ENCODE results near the gene ANAPC1.
"Not testable (repeated sequence)": the region's sequence is repeated elsewhere in the genome, so short reads cannot be mapped to it uniquely, and the experiment has no call there.

Gene ANAPC1

GRCh38 chr2:111747410-111748115 is 136.4 kb downstream of the ANAPC1 start:
- not testable (repeated sequence) for FAIRE-seq; DNase-seq (ENCODE audit: low spot score)

GRCh38 chr2:111744751-111745150 is 139.2 kb downstream of the ANAPC1 start:
- DNase-seq (ENCODE audit: low spot score); FAIRE-seq: not testable (repeated sequence)

GRCh38 chr2:111741517-111741916 is 142.5 kb downstream of the ANAPC1 start:
- FAIRE-seq; DNase-seq (ENCODE audit: low spot score): not testable (repeated sequence)

- FAIRE-seq = peak; percentile 50
Measured at GRCh38 chr2:111735838-111736721, 147.9 kb downstream of the ANAPC1 start.

GRCh38 chr2:111735420-111735819 is 148.6 kb downstream of the ANAPC1 start:
- FAIRE-seq; DNase-seq (ENCODE audit: low spot score): not testable (repeated sequence)

More at GRCh38 chr2:111735838-111736721, 147.9 kb downstream of the ANAPC1 start:
- not testable (repeated sequence) for DNase-seq (ENCODE audit: low spot score)

- not testable (repeated sequence) for DNase-seq (ENCODE audit: low spot score); FAIRE-seq
Measured at GRCh38 chr2:111729812-111730458, 154.1 kb downstream of the ANAPC1 start.

GRCh38 chr2:111727611-111728110 is 156.3 kb downstream of the ANAPC1 start:
- DNase-seq (ENCODE audit: low spot score) (peak; percentile 49), FAIRE-seq (peak; percentile 82)

GRCh38 chr2:111725742-111726141 is 158.3 kb downstream of the ANAPC1 start:
- FAIRE-seq; DNase-seq (ENCODE audit: low spot score): not testable (repeated sequence)

- not testable (repeated sequence) for FAIRE-seq; DNase-seq (ENCODE audit: low spot score)
Measured at GRCh38 chr2:111719610-111720009, 164.4 kb downstream of the ANAPC1 start.

Data from RCC 7860 (cell line).